ENCODE data around the gene CDC42EP5. TPM values are rescaled to one million over a fixed set of nuclear protein-coding genes. Genes with fewer than 3 reads are reported as not detected.
A peak's percentile ranks its signal among the peaks of the same experiment; 100 is the strongest.

The CDC42EP5 gene
- total RNA-seq, 1 donor from 2014 or later: 77.0 TPM

GRCh38 chr19:54462047-54462654, 10.9 kb downstream of the CDC42EP5 start:
- peak; percentile 47 for DNase-seq (ENCODE audit: low spot score)

GRCh38 chr19:54461613-54462012, 11.5 kb downstream of the CDC42EP5 start:
- no peak for DNase-seq (ENCODE audit: low spot score)

GRCh38 chr19:54461210-54461609, 11.9 kb downstream of the CDC42EP5 start:
- DNase-seq (ENCODE audit: low spot score): no peak

- no peak for DNase-seq (ENCODE audit: low spot score)
These were observed 12.7 kb downstream of the CDC42EP5 start for GRCh38 chr19:54460230-54461005.

- no peak for DNase-seq (ENCODE audit: low spot score)
These were observed 13.5 kb downstream of the CDC42EP5 start for GRCh38 chr19:54459282-54460229.

- DNase-seq (ENCODE audit: low spot score): no peak
These were observed 14.3 kb downstream of the CDC42EP5 start for GRCh38 chr19:54458648-54459281.

- DNase-seq (ENCODE audit: low spot score): no peak
These were observed 15.1 kb downstream of the CDC42EP5 start for GRCh38 chr19:54457773-54458647.

- no peak for DNase-seq (ENCODE audit: low spot score)
These were observed 16.4 kb downstream of the CDC42EP5 start for GRCh38 chr19:54456423-54457373.

- DNase-seq (ENCODE audit: low spot score): no peak
These were observed 17.2 kb downstream of the CDC42EP5 start for GRCh38 chr19:54455786-54456422.

GRCh38 chr19:54454781-54455675, 18.1 kb downstream of the CDC42EP5 start:
- no peak for DNase-seq (ENCODE audit: low spot score)

GRCh38 chr19:54453921-54454780, 18.9 kb downstream of the CDC42EP5 start:
- DNase-seq (ENCODE audit: low spot score): no peak

- no peak for DNase-seq (ENCODE audit: low spot score)
These were observed 20.5 kb downstream of the CDC42EP5 start for GRCh38 chr19:54452626-54453025.

- DNase-seq (ENCODE audit: low spot score): no peak
These were observed 21.1 kb downstream of the CDC42EP5 start for GRCh38 chr19:54451997-54452396.

GRCh38 chr19:54451331-54451871, 21.7 kb downstream of the CDC42EP5 start:
- DNase-seq (ENCODE audit: low spot score): no peak

GRCh38 chr19:54449701-54450069, 23.4 kb downstream of the CDC42EP5 start:
- no peak for DNase-seq (ENCODE audit: low spot score)

- peak; percentile 98 for DNase-seq (ENCODE audit: low spot score)
These were observed 24.1 kb downstream of the CDC42EP5 start, which contains the start of gene LENG8 for GRCh38 chr19:54448774-54449700. LENG8 (plus strand) TSS chr19:54449199; CDS start chr19:54451345, 2,146 bp downstream.

Data from ureter (tissue), 1 donor.